Islet of Langerhans (tissue), 1 donor: ENCODE measurements around the gene PPP2R2B.
A peak's percentile ranks its signal among the peaks of the same experiment; 100 is the strongest.
"Not testable (repeated sequence)": the region's sequence is repeated elsewhere in the genome, so short reads cannot be mapped to it uniquely, and the experiment has no call there.

ENCODE experiments used
- FAIRE-seq: peaks from one replicate; lab custom pipeline; 2011; peaks lifted over from hg19 to GRCh38; lab: Jason Lieb, UNC

Gene PPP2R2B

GRCh38 chr5:146600376-146600775 is 278.2 kb downstream of the PPP2R2B start:
- FAIRE-seq: no peak

- FAIRE-seq: no peak
These were observed 279.3 kb downstream of the PPP2R2B start for GRCh38 chr5:146599261-146599660.

GRCh38 chr5:146595088-146595487 is 283.5 kb downstream of the PPP2R2B start:
- no peak for FAIRE-seq

- FAIRE-seq: no peak
These were observed 286.2 kb downstream of the PPP2R2B start for GRCh38 chr5:146592352-146592751.

- no peak for FAIRE-seq
These were observed 289.6 kb downstream of the PPP2R2B start for GRCh38 chr5:146589028-146589345.

- peak; percentile 13 for FAIRE-seq
These were observed 290.1 kb downstream of the PPP2R2B start for GRCh38 chr5:146588331-146589027.

GRCh38 chr5:146586752-146587151 is 291.8 kb downstream of the PPP2R2B start:
- no peak for FAIRE-seq

- FAIRE-seq: no peak
These were observed 293.8 kb downstream of the PPP2R2B start for GRCh38 chr5:146584750-146585149.

GRCh38 chr5:146582051-146582596 is 296.4 kb downstream of the PPP2R2B start:
- no peak for FAIRE-seq

- no peak for FAIRE-seq
These were observed 298.3 kb downstream of the PPP2R2B start for GRCh38 chr5:146580237-146580636.

- no peak for FAIRE-seq
These were observed 303.8 kb downstream of the PPP2R2B start for GRCh38 chr5:146574713-146575112.

GRCh38 chr5:146568161-146568560 is 310.4 kb downstream of the PPP2R2B start:
- FAIRE-seq: no peak

- peak; percentile 24 for FAIRE-seq
These were observed 312.7 kb downstream of the PPP2R2B start for GRCh38 chr5:146565764-146566367.

GRCh38 chr5:146564007-146564762 is 314.4 kb downstream of the PPP2R2B start:
- FAIRE-seq: no peak

- no peak for FAIRE-seq
These were observed 316.1 kb downstream of the PPP2R2B start for GRCh38 chr5:146562461-146562860.

GRCh38 chr5:146561711-146562110 is 316.8 kb downstream of the PPP2R2B start:
- FAIRE-seq: no peak

- FAIRE-seq: no peak
These were observed 318.2 kb downstream of the PPP2R2B start for GRCh38 chr5:146560205-146560812.

- FAIRE-seq: not testable (repeated sequence)
These were observed 321.7 kb downstream of the PPP2R2B start for GRCh38 chr5:146556884-146557283.

GRCh38 chr5:146553446-146553845 is 325.1 kb downstream of the PPP2R2B start:
- FAIRE-seq: no peak

GRCh38 chr5:146549615-146550014 is 328.9 kb downstream of the PPP2R2B start:
- no peak for FAIRE-seq

- FAIRE-seq: no peak
These were observed 329.6 kb downstream of the PPP2R2B start for GRCh38 chr5:146548781-146549449.

GRCh38 chr5:146544232-146544631 is 334.3 kb downstream of the PPP2R2B start:
- no peak for FAIRE-seq
